PC-3 (cell line): ENCODE measurements around the gene ATP1A2. TPM values are rescaled to one million over a fixed set of nuclear protein-coding genes. Genes with fewer than 3 reads are reported as not detected.

Experiments
- ATAC-seq: fragments of 200-7000 bp; cut with Tn5 transposase; 2 replicates; pipeline ENCODE4 v1.9.1; 2020; ENCODE audit warnings: mild to moderate bottlenecking, moderate library complexity
- BruUV-seq: library from RNA; stranded (reverse); fragments of 400-500 nt; replicated peaks from 2 replicates; lab custom pipeline; 2021; lab: Mats Ljungman, UMichigan
- CTCF ChIA-PET: fragments of 300-600 bp; sonication (Branson Sonifier 250); formaldehyde crosslinking; loops from one replicate; lab custom pipeline; 2022; ENCODE audit warnings: antibody characterized with exemption; lab: Charles Lee
- POLR2A ChIA-PET: fragments of 300-600 bp; sonication (Branson Sonifier 250); formaldehyde crosslinking; loops from one replicate; lab custom pipeline; 2022; ENCODE audit warnings: antibody characterized with exemption; ENCODE audit not compliant: unreplicated experiment; lab: Charles Lee
- DNase-seq: peaks from one replicate; pipeline ENCODE4 v3.0.0-alpha.2; 2015
- H2AFZ ChIP-seq: fragments of 300-600 bp; sonication (generic); 2 replicates; pipeline ENCODE4 v1.6.0; 2016; ENCODE audit warnings: antibody characterized with exemption, low read length
- H3F3A ChIP-seq: fragments of 300-600 bp; sonication (generic); one replicate; pipeline ENCODE4 v1.6.0; 2017; ENCODE audit warnings: antibody characterized with exemption, low read length, control low read depth, mild to moderate bottlenecking; ENCODE audit not compliant: unreplicated experiment
- H3K27ac ChIP-seq: fragments of 300-600 bp; sonication (generic); 2 replicates; pipeline ENCODE4 v1.5.1; 2016; ENCODE audit warnings: mild to moderate bottlenecking, low read length
- H3K27me3 ChIP-seq: fragments of 300-600 bp; sonication (generic); 2 replicates; pipeline ENCODE4 v1.6.1; 2016; ENCODE audit warnings: low read length, mixed read lengths
- H3K36me3 ChIP-seq: fragments of 300-600 bp; sonication (generic); 2 replicates; pipeline ENCODE4 v1.6.1; 2016; ENCODE audit warnings: low read depth, mixed run types, low read length, mixed read lengths
- H3K4me1 ChIP-seq: fragments of 300-600 bp; sonication (generic); 2 replicates; pipeline ENCODE4 v1.5.1; 2016; ENCODE audit warnings: low read length; ENCODE audit not compliant: insufficient read depth
- H3K4me2 ChIP-seq: fragments of 300-600 bp; sonication (generic); 2 replicates; pipeline ENCODE4 v1.6.0; 2016; ENCODE audit warnings: low read length
- H3K4me3 ChIP-seq: fragments of 300-600 bp; sonication (generic); 2 replicates; pipeline ENCODE4 v1.5.1; 2016; ENCODE audit warnings: mild to moderate bottlenecking, low read length, mixed read lengths
- H3K79me2 ChIP-seq: fragments of 300-600 bp; sonication (generic); 2 replicates; pipeline ENCODE4 v1.6.1; 2017; ENCODE audit warnings: low read length, mixed read lengths
- H3K9ac ChIP-seq: fragments of 300-600 bp; sonication (generic); 2 replicates; pipeline ENCODE4 v1.6.0; 2016; ENCODE audit warnings: mild to moderate bottlenecking, low read length
- H3K9me2 ChIP-seq: fragments of 300-600 bp; sonication (generic); replicated peaks from 2 replicates; pipeline ENCODE4 v1.6.1; 2016; ENCODE audit warnings: mixed run types, low read length, mixed read lengths
- H3K9me3 ChIP-seq: fragments of 300-600 bp; sonication (generic); 2 replicates; pipeline ENCODE4 v1.6.1; 2016; ENCODE audit warnings: low read length, mixed read lengths
- H4K20me1 ChIP-seq: fragments of 300-600 bp; sonication (generic); 2 replicates; pipeline ENCODE4 v1.6.1; 2016; ENCODE audit warnings: low read length, mixed read lengths
- EZH2 ChIP-seq: fragments of 300-600 bp; sonication (generic); IDR thresholded peaks from one replicate; pipeline ENCODE4 v1.6.1; 2017; ENCODE audit warnings: antibody characterized with exemption, mild to moderate bottlenecking, low read length; ENCODE audit not compliant: unreplicated experiment
- EZH2phosphoT487 ChIP-seq: fragments of 300-600 bp; sonication (generic); IDR thresholded peaks from 2 replicates; pipeline ENCODE4 v1.6.1; 2018; ENCODE audit warnings: mild to moderate bottlenecking, antibody characterized with exemption, low read length, borderline replicate concordance
- intact Hi-C: fragments of 100-400 bp; cut with micrococcal nuclease; formaldehyde crosslinking; loops from 2 replicates; pipeline ENCODE4 v1.9.0; 2023
- total RNA-seq: library from RNA; depleted of rRNA; stranded (reverse); fragments of >200 nt; gene quantifications from 2 replicates; pipeline ENCODE4 v1.2.3, GENCODE V29; 2014
- TF ChIP-seq, protein P1 (sequence below): fragments of 300-600 bp; sonication (generic); conservative IDR thresholded peaks from 2 replicates; pipeline ENCODE4 v1.5.1; 2017; ENCODE audit warnings: antibody characterized with exemption, low read depth, mild to moderate bottlenecking, low read length

ATP1A2 gene
- total RNA-seq, 1 experiment from 2014 or later, result not detected

DNA sequence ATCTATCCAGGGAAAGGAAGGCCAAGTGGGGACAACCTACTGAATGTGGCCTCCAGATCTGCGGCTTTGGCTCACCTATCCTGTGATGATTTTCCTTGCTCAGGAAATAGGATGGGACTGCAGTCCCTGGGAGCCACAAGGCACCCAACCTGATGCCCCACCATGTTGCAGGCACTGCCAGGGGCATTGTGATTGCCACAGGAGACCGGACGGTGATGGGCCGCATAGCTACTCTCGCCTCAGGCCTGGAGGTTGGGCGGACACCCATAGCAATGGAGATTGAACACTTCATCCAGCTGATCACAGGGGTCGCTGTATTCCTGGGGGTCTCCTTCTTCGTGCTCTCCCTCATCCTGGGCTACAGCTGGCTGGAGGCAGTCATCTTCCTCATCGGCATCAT, 11.8 kb downstream of the ATP1A2 start:
- H3F3A ChIP-seq, result peaks cover 7% of the 10 kb centered on the region
- H4K20me1 ChIP-seq, result no peaks in the 10 kb centered on the region
- H3K9ac ChIP-seq, result no peak overlapping the region
- BruUV-seq, result no TSS peak
- ChIA-PET CTCF (no interaction called here), POLR2A (no interaction called here)
- H3K4me2 ChIP-seq, result no peak overlapping the region
- peaks cover 40% of the 10 kb centered on the region for H3K4me1 ChIP-seq
- no peak overlapping the region for H3K27ac ChIP-seq
- no peaks in the 10 kb centered on the region for H3K36me3 ChIP-seq
- TF ChIP-seq, protein P1, sequence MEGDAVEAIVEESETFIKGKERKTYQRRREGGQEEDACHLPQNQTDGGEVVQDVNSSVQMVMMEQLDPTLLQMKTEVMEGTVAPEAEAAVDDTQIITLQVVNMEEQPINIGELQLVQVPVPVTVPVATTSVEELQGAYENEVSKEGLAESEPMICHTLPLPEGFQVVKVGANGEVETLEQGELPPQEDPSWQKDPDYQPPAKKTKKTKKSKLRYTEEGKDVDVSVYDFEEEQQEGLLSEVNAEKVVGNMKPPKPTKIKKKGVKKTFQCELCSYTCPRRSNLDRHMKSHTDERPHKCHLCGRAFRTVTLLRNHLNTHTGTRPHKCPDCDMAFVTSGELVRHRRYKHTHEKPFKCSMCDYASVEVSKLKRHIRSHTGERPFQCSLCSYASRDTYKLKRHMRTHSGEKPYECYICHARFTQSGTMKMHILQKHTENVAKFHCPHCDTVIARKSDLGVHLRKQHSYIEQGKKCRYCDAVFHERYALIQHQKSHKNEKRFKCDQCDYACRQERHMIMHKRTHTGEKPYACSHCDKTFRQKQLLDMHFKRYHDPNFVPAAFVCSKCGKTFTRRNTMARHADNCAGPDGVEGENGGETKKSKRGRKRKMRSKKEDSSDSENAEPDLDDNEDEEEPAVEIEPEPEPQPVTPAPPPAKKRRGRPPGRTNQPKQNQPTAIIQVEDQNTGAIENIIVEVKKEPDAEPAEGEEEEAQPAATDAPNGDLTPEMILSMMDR, result no peak
- no peak for TF ChIP-seq EZH2phosphoT487
- TF ChIP-seq EZH2, result no peak
- H3K9me3 ChIP-seq, result no peaks in the 10 kb centered on the region
- no peak overlapping the region for H2AFZ ChIP-seq
- no peak for ATAC-seq
- DNase-seq, result no peak
- no peaks in the 10 kb centered on the region for H3K27me3 ChIP-seq
- intact Hi-C loops, result no loop called here
- H3K4me3 ChIP-seq, result no peak overlapping the region
- H3K79me2 ChIP-seq, result no peaks in the 10 kb centered on the region
- no peaks in the 10 kb centered on the region for H3K9me2 ChIP-seq

DNA sequence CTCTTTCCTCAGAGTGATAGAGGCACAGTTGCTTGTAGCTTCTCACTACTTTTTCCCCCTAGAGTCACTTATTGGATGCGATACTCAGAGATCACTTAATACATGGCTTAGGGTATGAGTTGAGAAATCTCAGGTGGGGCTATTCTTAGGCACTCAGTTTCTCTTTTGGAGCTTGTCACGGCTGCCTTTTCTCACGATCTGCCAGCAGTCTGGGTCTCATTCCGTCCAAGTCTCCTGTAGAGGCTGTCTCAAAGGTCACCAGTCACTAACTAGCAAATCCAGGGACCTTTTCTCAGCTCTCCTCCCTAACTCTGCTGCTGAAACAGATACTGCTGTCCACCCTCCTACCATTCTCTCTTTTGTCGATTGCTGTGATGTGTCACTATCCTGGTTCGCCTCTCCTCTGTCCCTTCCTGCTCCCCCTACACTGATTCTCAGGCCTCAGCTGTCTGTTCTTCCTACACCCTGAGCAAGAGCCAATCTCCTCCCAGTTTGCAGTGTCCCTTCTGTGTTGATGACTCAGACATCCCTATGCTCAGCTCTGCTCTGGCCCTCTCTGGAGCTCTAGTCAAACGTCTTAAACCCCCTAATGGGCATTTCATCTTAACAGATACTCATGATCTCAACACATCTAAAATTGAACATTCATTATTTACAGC, 12.4 kb downstream of the ATP1A2 start:
- ATAC-seq (peak; percentile 21; the same call in 1 of the 2 replicates), DNase-seq (peak; percentile 54)
- H3K4me1 ChIP-seq, result peaks cover 40% of the 10 kb centered on the region
- CTCF ChIA-PET, result no interaction called here
- H3K4me3 ChIP-seq, result no peak overlapping the region
- H3K36me3 ChIP-seq, result no peaks in the 10 kb centered on the region
- H3K79me2 ChIP-seq, result no peaks in the 10 kb centered on the region
- H3K9ac ChIP-seq, result no peak overlapping the region
- TF ChIP-seq EZH2, result no peak
- TF ChIP-seq, protein P1, result no peak
- TF ChIP-seq EZH2phosphoT487, result no peak
- intact Hi-C loops, result no loop called here
- H3K27me3 ChIP-seq, result no peaks in the 10 kb centered on the region
- no peaks in the 10 kb centered on the region for H3K9me3 ChIP-seq
- peaks cover 7% of the 10 kb centered on the region for H3F3A ChIP-seq
- H3K27ac ChIP-seq, result no peak overlapping the region
- H3K4me2 ChIP-seq, result no peak overlapping the region
- POLR2A ChIA-PET, result no interaction called here
- no peaks in the 10 kb centered on the region for H4K20me1 ChIP-seq
- H2AFZ ChIP-seq, result no peak overlapping the region
- BruUV-seq, result no TSS peak
- no peaks in the 10 kb centered on the region for H3K9me2 ChIP-seq

DNA sequence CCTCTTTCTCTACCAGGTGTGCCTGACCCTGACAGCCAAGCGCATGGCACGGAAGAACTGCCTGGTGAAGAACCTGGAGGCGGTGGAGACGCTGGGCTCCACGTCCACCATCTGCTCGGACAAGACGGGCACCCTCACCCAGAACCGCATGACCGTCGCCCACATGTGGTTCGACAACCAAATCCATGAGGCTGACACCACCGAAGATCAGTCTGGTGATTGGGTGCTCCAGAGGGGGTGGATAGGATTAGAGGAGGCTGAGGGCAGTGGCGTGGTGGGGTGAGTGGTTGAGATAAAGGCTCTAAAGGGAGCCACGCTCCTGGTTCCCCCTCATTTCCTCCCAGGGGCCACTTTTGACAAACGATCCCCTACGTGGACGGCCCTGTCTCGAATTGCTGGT, 13.1 kb downstream of the ATP1A2 start:
- no peaks in the 10 kb centered on the region for H3K36me3 ChIP-seq
- no peak for TF ChIP-seq EZH2phosphoT487
- no peak for TF ChIP-seq EZH2
- TF ChIP-seq, protein P1, result no peak
- no peaks in the 10 kb centered on the region for H3K79me2 ChIP-seq
- no peak overlapping the region for H2AFZ ChIP-seq
- CTCF ChIA-PET, result no interaction called here
- H3K9ac ChIP-seq, result no peak overlapping the region
- H3K27ac ChIP-seq, result no peak overlapping the region
- H4K20me1 ChIP-seq, result no peaks in the 10 kb centered on the region
- POLR2A ChIA-PET, result interaction anchor here (0.6 kb wide), 1 partner anchor 133 kb away, joined by 3 read pairs; no protein-coding TSS in a partner anchor
- H3K4me1 ChIP-seq, result peaks cover 40% of the 10 kb centered on the region
- H3F3A ChIP-seq, result peaks cover 7% of the 10 kb centered on the region
- no peaks in the 10 kb centered on the region for H3K27me3 ChIP-seq
- intact Hi-C loops, result no loop called here
- ATAC-seq (no peak), DNase-seq (no peak)
- H3K4me3 ChIP-seq, result no peak overlapping the region
- no peak overlapping the region for H3K4me2 ChIP-seq
- H3K9me3 ChIP-seq, result no peaks in the 10 kb centered on the region
- BruUV-seq, result no TSS peak
- no peaks in the 10 kb centered on the region for H3K9me2 ChIP-seq
